ENCODE measurements around the gene OLAH.
A peak's percentile ranks its signal among the peaks of the same experiment; 100 is the strongest.

The OLAH gene

DNA sequence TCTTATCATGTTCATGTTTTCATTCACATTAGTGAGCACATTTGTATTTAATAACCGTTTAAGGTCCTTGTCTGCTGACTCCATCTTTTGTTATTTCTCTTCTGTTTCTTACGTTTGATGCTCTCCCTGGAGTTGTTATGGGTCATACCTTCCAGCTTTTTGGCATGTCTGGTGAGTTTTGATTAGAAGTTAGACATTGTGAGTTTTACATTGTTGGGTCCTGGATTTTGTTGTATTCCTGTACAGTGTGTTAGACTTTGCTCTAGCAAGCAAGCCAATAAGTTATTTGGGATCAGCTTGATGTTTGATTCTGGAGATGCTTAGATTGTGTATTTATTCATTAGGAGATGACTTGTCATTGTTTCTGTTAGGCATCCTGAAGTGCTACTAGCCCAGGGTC is 16.9 kb downstream of the OLAH start:
- TF ChIP-seq GFI1B (tag by site-specific recombination; IDR thresholded peaks at IDR 0.05) (no peak), SP2 (tag by site-specific recombination; IDR thresholded peaks at IDR 0.05) (no peak), ZNF26 (tag by site-specific recombination; IDR thresholded peaks at IDR 0.05) (peak; percentile 94), SETDB1 (IDR thresholded peaks at IDR 0.05; ENCODE audit: insufficient read length, low read length) (peak; percentile 32)

GRCh38 chr10:15067154-15067553 is 23.4 kb downstream of the OLAH start:
- no peaks in the 10 kb centered on the region for H3K4me1 ChIP-seq (ENCODE audit: control insufficient read depth, insufficient read depth, low read length)
- CTCF ChIA-PET = no interaction called here
- H3K9me3 ChIP-seq (ENCODE audit: control insufficient read depth, insufficient read depth, low read depth, low read length) = no peaks in the 10 kb centered on the region
- no peaks in the 10 kb centered on the region for H3K36me3 ChIP-seq (ENCODE audit: control insufficient read depth in 2 of 2, insufficient read depth in 1 of 2, low read length in 2 of 2)
- TF ChIP-seq PRDM6 (tag by site-specific recombination; IDR thresholded peaks at IDR 0.05) (no peak), WT1 (tag by site-specific recombination; IDR thresholded peaks at IDR 0.05) (no peak), ZNF548 (tag by site-specific recombination; IDR thresholded peaks at IDR 0.05) (no peak), ZNF623 (tag by site-specific recombination; IDR thresholded peaks at IDR 0.05) (no peak), BCL6B (tag by site-specific recombination; IDR thresholded peaks at IDR 0.05) (no peak), ZBTB17 (tag by site-specific recombination; IDR thresholded peaks at IDR 0.05) (no peak), BCL11A (tag by site-specific recombination; IDR thresholded peaks at IDR 0.05; ENCODE audit: low read depth) (no peak), GLIS1 (tag by site-specific recombination; IDR thresholded peaks at IDR 0.05) (no peak), ZNF830 (tag by site-specific recombination; IDR thresholded peaks at IDR 0.05; ENCODE audit: low read depth) (no peak), ZNF266 (tag by site-specific recombination; IDR thresholded peaks at IDR 0.05; ENCODE audit: low read depth) (no peak), PRDM2 (tag by site-specific recombination; IDR thresholded peaks at IDR 0.05; ENCODE audit: borderline replicate concordance) (no peak), OVOL3 (tag by site-specific recombination; IDR thresholded peaks at IDR 0.05) (no peak), CTCF (tag by site-specific recombination; IDR thresholded peaks at IDR 0.05) (no peak), ZNF391 (tag by site-specific recombination; IDR thresholded peaks at IDR 0.05; ENCODE audit: borderline replicate concordance, low read depth) (no peak), ZEB2 (tag by site-specific recombination; IDR thresholded peaks at IDR 0.05) (no peak), ZNF449 (tag by site-specific recombination; IDR thresholded peaks at IDR 0.05) (no peak), ZNF473 (tag by site-specific recombination; IDR thresholded peaks at IDR 0.05) (no peak), SETDB1 (IDR thresholded peaks at IDR 0.05; ENCODE audit: insufficient read length, low read length) (no peak)
- no peak overlapping the region for H3K4me3 ChIP-seq (ENCODE audit: low read depth, low read length)
- POLR2A ChIA-PET = interaction anchor here (0.6 kb wide), 1 partner anchor 102 kb away, joined by 4 read pairs; no protein-coding TSS in a partner anchor
- H3K27ac ChIP-seq (ENCODE audit: extremely low read depth, low read depth, low read length) = no peak overlapping the region

More for the DNA sequence above, 16.9 kb downstream of the OLAH start:
- Histone ChIP-seq H3K27ac (ENCODE audit: extremely low read depth, low read depth, low read length) (no peak overlapping the region), H3K4me3 (ENCODE audit: low read depth, low read length) (no peak overlapping the region), H3K36me3 (ENCODE audit: control insufficient read depth in 2 of 2, insufficient read depth in 1 of 2, low read length in 2 of 2) (no peaks in the 10 kb centered on the region), H3K9me3 (ENCODE audit: control insufficient read depth, insufficient read depth, low read depth, low read length) (no peaks in the 10 kb centered on the region), H3K4me1 (ENCODE audit: control insufficient read depth, insufficient read depth, low read length) (no peaks in the 10 kb centered on the region)
- ChIA-PET POLR2A (no interaction called here), CTCF (no interaction called here)
